SK-N-SH (cell line): ENCODE results near the gene MYORG.

Experiments used
- CHD2 ChIP-seq: fragments of 150-350 bp; IDR thresholded peaks from 2 replicates; pipeline ENCODE4 v1.6.1; 2018; ENCODE audit warnings: low read length; ENCODE audit not compliant: partially characterized antibody
- CTCF ChIP-seq: fragments of 200-600 bp; sonication (generic); IDR thresholded peaks from 2 replicates; pipeline ENCODE4 v1.6.1; 2017; ENCODE audit warnings: antibody characterized with exemption, mild to moderate bottlenecking, moderate library complexity
- EZH2phosphoT487 ChIP-seq: fragments of 200-600 bp; sonication (generic); IDR thresholded peaks from 2 replicates; pipeline ENCODE4 v1.6.1; 2017; ENCODE audit warnings: low read depth, mixed run types, mild to moderate bottlenecking, antibody characterized with exemption, moderate library complexity, borderline replicate concordance
- POLR2AphosphoS5 ChIP-seq: IDR thresholded peaks from 2 replicates; pipeline ENCODE4 v1.6.1; 2012; ENCODE audit warnings: low read depth, low read length
- RAD21 ChIP-seq: IDR thresholded peaks from 2 replicates; pipeline ENCODE4 v1.6.1; 2012; ENCODE audit warnings: mild to moderate bottlenecking, low read length
- USF1 ChIP-seq: IDR thresholded peaks from 2 replicates; pipeline ENCODE4 v1.4.0; 2012; ENCODE audit warnings: low read depth, borderline replicate concordance
- YY1 ChIP-seq: IDR thresholded peaks from 2 replicates; pipeline ENCODE4 v1.4.0; 2012; ENCODE audit warnings: low read depth, mild to moderate bottlenecking

- TF ChIP-seq YY1, result no peak
- TF ChIP-seq CTCF, result no peak
- no peak for TF ChIP-seq POLR2AphosphoS5
- no peak for TF ChIP-seq RAD21
- TF ChIP-seq EZH2phosphoT487, result no peak
- no peak for TF ChIP-seq USF1
- no peak for TF ChIP-seq CHD2
Observed at GRCh38 chr9:34349324-34349723, 27.4 kb downstream of the MYORG start.
